Activated CD8-positive, alpha-beta memory T cell treated with anti-CD3 and anti-CD28 coated beads, Interleukin-2, amount 50 U/mL, for 48 hours (primary cell): Measurements from ENCODE around the gene SLC9A5.

ENCODE experiments used
- DNase-seq: peaks from one replicate; pipeline ENCODE4 v3.0.0-alpha.2; 2020

The SLC9A5 gene

DNA sequence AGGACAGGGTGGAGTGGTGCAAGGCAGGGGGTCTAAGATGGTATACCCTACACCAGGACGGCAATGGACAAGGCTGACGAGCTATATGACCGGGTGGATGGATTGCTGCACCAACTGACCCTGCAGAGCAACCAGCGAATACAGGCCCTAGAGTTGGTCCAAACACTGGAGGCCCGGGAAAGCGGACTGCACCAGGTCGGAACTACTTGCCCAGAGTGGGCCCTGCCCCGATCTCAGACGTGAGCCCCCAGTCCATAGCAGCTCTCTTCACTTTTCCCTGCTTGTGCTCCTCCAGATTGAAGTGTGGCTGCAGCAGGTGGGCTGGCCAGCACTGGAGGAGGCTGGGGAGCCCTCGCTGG is 33.6 kb downstream of the SLC9A5 start:
- DNase-seq: no peak

GRCh38 chr16:67283039-67283825 is 34.5 kb downstream of the SLC9A5 start:
- no peak for DNase-seq

- DNase-seq: no peak
These were observed 35.2 kb downstream of the SLC9A5 start for GRCh38 chr16:67283826-67284555.

DNA sequence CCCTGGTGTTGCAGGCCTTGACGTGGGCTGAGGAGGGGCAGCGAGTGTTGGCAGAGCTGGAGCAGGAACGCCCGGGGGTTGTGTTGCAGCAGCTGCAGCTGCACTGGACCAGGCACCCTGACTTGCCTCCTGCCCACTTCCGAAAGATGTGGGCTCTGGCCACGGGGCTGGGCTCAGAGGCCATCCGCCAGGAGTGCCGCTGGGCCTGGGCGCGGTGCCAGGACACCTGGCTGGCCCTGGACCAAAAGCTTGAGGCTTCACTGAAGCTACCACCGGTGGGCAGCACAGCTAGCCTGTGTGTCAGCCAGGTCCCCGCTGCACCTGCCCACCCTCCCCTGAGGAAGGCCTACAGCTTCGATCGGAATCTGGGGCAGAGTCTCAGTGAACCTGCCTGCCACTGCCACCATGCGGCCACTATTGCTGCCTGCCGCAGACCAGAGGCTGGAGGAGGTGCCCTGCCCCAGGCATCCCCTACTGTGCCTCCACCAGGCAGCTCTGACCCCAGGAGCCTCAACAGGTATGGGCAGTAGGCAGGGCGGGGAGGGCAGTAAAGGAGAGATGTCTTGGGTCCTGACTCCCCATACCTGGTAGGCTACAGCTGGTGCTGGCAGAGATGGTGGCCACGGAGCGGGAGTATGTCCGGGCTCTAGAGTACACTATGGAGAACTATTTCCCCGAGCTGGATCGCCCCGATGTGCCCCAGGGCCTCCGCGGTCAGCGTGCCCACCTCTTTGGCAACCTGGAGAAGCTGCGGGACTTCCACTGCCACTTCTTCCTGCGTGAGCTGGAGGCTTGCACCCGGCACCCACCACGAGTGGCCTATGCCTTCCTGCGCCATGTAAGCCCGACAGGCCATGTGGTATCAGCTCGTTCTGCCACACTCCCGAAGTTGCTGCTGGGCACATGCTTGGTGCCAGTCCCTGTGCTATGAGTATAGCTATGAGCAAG is 36.2 kb downstream of the SLC9A5 start:
- no peak for DNase-seq

- DNase-seq: no peak
These were observed 37.9 kb downstream of the SLC9A5 start for GRCh38 chr16:67286441-67287235.

DNA sequence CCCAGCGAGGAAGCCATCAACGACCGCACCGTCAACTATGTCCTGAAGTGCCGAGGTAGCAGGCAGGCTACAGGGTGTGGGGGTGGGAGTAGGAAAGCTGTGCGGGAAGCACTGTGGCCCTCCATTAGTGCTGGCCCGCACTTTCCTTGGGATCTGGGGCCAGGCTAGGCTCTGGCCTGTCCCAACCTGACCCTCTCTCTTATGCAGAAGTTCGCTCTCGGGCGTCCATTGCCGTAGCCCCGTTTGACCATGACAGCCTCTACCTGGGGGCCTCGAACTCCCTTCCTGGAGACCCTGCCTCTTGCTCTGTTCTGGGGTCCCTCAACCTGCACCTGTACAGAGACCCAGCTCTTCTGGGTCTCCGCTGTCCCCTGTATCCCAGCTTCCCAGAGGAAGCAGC is 39.2 kb downstream of the SLC9A5 start:
- no peak for DNase-seq

- no peak for DNase-seq
These were observed 42.7 kb downstream of the SLC9A5 start for GRCh38 chr16:67291461-67291860.

- no peak for DNase-seq
These were observed 45.5 kb downstream of the SLC9A5 start for GRCh38 chr16:67294171-67294757.

DNA sequence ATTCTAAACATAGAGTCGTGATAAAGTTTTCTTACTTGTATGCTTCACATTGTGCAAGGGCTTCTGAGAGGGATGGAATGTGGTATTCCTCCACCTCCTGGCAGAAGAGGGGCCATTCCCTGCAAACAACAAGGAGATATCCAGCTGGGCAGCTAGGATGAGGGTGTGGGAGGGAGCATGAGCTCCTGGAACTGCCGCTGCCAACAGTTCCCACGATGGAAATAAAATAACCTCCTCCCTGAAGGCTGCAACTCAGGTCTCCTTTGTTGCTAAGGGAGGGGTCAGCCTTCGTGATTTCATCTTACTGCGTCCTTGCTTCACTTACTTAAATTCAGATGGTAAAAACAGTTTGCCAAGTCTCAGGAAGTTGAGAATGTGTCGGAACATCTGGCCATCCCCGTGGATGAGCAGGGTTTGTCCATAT is 46.2 kb downstream of the SLC9A5 start:
- no peak for DNase-seq

DNA sequence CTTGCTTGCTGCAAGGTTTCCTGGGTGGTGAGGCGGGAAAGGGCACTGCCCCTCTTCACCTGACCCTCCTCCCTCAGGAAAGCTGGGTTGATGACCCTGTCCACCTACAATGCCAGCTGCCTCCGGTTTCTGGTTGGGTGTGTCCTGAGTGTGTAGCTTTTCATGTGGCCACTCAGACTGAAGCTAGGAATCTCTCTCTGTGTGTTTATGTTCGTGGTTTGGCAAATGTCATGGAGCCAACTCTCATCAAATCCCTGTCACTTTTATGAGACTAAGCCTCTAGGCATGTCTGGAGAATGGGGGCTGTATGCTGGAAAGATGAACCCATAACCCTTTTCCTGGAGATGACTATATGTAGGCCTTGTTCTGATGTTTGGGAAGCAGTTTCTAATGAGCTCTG is 47.6 kb downstream of the SLC9A5 start:
- no peak for DNase-seq

DNA sequence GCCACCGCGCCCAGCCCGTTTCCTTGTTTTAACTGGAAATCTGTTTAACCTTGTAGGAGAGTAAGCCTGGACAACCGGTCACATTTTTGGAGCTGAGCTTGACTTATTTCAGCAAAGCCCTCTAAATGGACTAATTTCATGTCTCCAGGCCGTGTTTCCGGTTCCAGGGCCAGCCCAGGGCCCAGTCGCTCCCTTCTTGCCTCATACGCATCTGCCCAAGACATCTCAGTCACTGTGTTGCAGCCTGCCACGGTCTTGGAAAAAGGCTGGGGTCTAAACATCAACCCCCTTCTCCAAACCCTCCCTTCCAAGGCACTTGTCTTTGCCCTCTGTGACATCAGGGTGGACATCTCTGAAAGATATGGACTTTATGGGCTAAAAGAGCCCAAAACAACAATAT is 49.5 kb downstream of the SLC9A5 start:
- DNase-seq: no peak

DNA sequence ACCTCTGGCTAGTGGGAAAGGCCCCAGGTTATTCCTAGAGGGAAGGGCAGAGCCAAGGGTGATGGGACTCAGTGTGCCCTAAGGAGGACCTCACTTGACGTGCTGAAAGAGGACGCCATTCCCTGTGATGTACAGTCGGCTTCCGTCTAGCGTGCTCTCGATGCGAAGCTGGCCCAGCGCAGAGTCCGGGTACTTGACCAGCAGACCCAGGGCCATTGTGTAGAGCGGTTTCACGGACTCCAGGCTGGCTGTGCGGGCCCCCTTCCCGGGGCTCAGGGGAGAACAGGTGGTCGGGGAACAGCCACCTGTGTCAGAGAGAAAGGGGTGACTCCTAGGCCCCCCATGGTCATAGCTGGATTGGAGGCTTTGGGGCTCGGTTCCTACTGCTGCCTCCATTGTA is 50.5 kb downstream of the SLC9A5 start:
- DNase-seq: no peak

- DNase-seq: no peak
These were observed 52.5 kb downstream of the SLC9A5 start for GRCh38 chr16:67301080-67301782.

DNA sequence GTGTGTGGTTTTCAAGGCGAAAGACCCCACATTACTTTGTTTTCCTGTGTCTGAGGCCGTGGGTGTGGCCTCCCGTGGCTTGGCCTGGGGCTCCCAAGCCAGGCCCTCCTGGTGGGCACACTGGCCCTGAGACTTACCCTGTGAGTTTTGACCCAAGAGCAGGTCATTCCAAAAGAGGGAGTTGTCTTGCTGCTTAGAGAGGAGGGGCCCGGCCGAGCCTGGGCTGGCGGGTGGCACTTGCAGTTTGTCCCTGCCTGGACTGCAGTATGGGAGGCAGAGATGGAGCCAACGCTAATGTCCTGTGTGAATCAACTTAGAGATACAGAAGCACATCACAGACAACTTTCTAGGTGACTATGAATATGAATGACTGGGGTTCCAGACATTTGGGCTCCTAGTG is 53.3 kb downstream of the SLC9A5 start:
- no peak for DNase-seq

DNA sequence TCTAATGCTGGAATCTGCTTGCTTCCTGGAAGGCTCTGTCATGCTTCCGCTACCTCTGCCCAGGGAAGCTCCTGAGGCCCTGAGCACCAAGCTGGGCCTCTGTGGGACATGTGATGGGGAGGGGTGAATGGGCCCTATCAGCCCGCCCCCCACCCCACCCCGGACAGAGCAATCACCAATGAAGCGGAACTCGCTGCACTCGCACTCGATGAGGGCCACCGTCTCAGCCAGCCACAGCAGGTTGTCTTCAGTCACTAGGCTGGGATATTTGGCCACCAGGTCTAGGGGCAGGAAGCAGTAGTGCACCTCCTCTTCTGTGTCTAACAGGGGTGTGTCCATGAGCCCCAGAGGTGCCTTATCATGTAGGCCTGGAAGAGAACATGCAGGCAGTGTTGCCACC is 54.2 kb downstream of the SLC9A5 start:
- DNase-seq: no peak

DNA sequence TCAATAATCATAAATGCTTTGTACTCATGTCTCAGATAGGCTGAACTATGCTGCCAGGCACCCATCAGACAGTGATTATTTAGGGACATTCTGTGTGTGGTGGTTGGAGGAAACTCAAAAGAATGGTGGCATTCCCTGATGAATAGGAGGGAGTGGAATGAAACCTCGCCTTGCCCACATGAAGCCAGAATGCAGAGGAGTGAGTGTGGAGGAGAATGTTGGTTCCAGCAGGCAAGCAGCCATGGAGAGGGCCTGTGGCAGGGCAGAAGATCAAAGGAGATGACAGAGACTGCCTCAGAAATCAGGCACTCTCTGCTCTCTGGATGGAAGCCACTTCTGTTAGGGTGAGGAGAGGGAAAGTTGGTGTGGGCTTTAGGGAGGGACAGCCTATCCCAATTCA is 55.2 kb downstream of the SLC9A5 start:
- DNase-seq: no peak

- no peak for DNase-seq
These were observed 56.7 kb downstream of the SLC9A5 start for GRCh38 chr16:67305216-67306071.

DNA sequence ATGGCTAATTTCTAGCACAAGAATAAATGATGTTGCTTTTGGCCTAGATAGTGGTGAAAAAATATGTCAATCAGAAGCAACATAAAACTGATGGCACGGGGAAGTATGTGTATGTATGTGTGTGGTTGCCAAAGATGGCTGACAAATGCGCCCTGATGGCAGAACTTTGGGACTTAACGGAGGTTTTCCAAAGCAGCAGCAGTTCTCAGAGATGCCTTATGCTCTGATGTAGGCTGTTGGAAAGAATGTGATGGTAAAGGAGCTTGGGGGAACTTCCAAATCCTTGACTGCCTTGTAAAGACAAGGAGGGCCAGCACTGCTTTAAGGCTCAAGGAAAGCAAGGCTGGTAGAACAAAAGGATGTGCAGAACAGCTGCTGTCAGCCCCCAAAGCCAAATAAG is 61.8 kb downstream of the SLC9A5 start:
- DNase-seq: no peak

- DNase-seq: peak; percentile 86
These were observed 63.1 kb downstream of the SLC9A5 start for GRCh38 chr16:67311607-67312488.
